IPS-18a (cell line): ENCODE results near the gene IQGAP2.
"Not testable (repeated sequence)": the region's sequence is repeated elsewhere in the genome, so short reads cannot be mapped to it uniquely, and the experiment has no call there.

Source experiments
- H3K27ac ChIP-seq: one replicate; pipeline ENCODE4 v1.5.1; 2013; ENCODE audit warnings: low read length
- H3K27me3 ChIP-seq: one replicate; pipeline ENCODE4 v1.6.1; 2013; ENCODE audit warnings: mild to moderate bottlenecking, low read length; ENCODE audit not compliant: control insufficient read depth, insufficient read depth
- H3K36me3 ChIP-seq: one replicate; pipeline ENCODE4 v1.6.1; 2013; ENCODE audit warnings: low read depth, low read length; ENCODE audit not compliant: control insufficient read depth
- H3K4me1 ChIP-seq: one replicate; pipeline ENCODE4 v1.6.1; 2013; ENCODE audit warnings: low read depth, low read length; ENCODE audit not compliant: control insufficient read depth
- H3K4me3 ChIP-seq: one replicate; pipeline ENCODE4 v1.5.1; 2013; ENCODE audit warnings: low read length
- H3K9ac ChIP-seq: one replicate; pipeline ENCODE4 v1.6.1; 2013; ENCODE audit warnings: mild to moderate bottlenecking, low read length, moderate library complexity
- H3K9me3 ChIP-seq: one replicate; pipeline ENCODE4 v1.6.1; 2013; ENCODE audit warnings: low read depth, low read length; ENCODE audit not compliant: control insufficient read depth

IQGAP2 gene

GRCh38 chr5:76550881-76551280 is 147.8 kb downstream of the IQGAP2 start:
- H3K4me3 ChIP-seq, H3K9ac ChIP-seq, H3K9me3 ChIP-seq, H3K36me3 ChIP-seq, H3K4me1 ChIP-seq, H3K27ac ChIP-seq, H3K27me3 ChIP-seq: not testable (repeated sequence)

- no peak overlapping the region for H3K27ac ChIP-seq
- no peaks in the 10 kb centered on the region for H3K4me1 ChIP-seq
- no peak overlapping the region for H3K9ac ChIP-seq
- H3K36me3 ChIP-seq: no peaks in the 10 kb centered on the region
- H3K4me3 ChIP-seq: no peak overlapping the region
- no peaks in the 10 kb centered on the region for H3K9me3 ChIP-seq
- no peaks in the 10 kb centered on the region for H3K27me3 ChIP-seq
Measured at GRCh38 chr5:76552546-76552945, 149.5 kb downstream of the IQGAP2 start.

- no peak overlapping the region for H3K4me3 ChIP-seq
- no peaks in the 10 kb centered on the region for H3K27me3 ChIP-seq
- H3K9me3 ChIP-seq: no peaks in the 10 kb centered on the region
- H3K9ac ChIP-seq: no peak overlapping the region
- no peaks in the 10 kb centered on the region for H3K4me1 ChIP-seq
- H3K27ac ChIP-seq: no peak overlapping the region
- H3K36me3 ChIP-seq: no peaks in the 10 kb centered on the region
Measured at GRCh38 chr5:76553251-76553650, 150.2 kb downstream of the IQGAP2 start.

GRCh38 chr5:76555114-76555513 is 152.0 kb downstream of the IQGAP2 start:
- Histone ChIP-seq H3K36me3 (no peaks in the 10 kb centered on the region), H3K9ac (no peak overlapping the region), H3K4me1 (no peaks in the 10 kb centered on the region), H3K4me3 (no peak overlapping the region), H3K9me3 (no peaks in the 10 kb centered on the region), H3K27ac (no peak overlapping the region), H3K27me3 (no peaks in the 10 kb centered on the region)

- no peaks in the 10 kb centered on the region for H3K4me1 ChIP-seq
- H3K36me3 ChIP-seq: no peaks in the 10 kb centered on the region
- no peaks in the 10 kb centered on the region for H3K9me3 ChIP-seq
- no peak overlapping the region for H3K9ac ChIP-seq
- no peak overlapping the region for H3K4me3 ChIP-seq
- no peaks in the 10 kb centered on the region for H3K27me3 ChIP-seq
- no peak overlapping the region for H3K27ac ChIP-seq
Measured at GRCh38 chr5:76555717-76556116, 152.6 kb downstream of the IQGAP2 start.

- Histone ChIP-seq H3K4me1 (no peaks in the 10 kb centered on the region), H3K27me3 (no peaks in the 10 kb centered on the region), H3K9me3 (no peaks in the 10 kb centered on the region), H3K4me3 (no peak overlapping the region), H3K27ac (no peak overlapping the region), H3K36me3 (no peaks in the 10 kb centered on the region), H3K9ac (no peak overlapping the region)
Measured at GRCh38 chr5:76556511-76557221, 153.6 kb downstream of the IQGAP2 start.

- H3K4me3 ChIP-seq: no peak overlapping the region
- H3K27me3 ChIP-seq: no peaks in the 10 kb centered on the region
- H3K9ac ChIP-seq: no peak overlapping the region
- no peaks in the 10 kb centered on the region for H3K4me1 ChIP-seq
- H3K9me3 ChIP-seq: no peaks in the 10 kb centered on the region
- no peak overlapping the region for H3K27ac ChIP-seq
- H3K36me3 ChIP-seq: no peaks in the 10 kb centered on the region
Measured at GRCh38 chr5:76560952-76561891, 158.1 kb downstream of the IQGAP2 start.

GRCh38 chr5:76561959-76562358 is 158.9 kb downstream of the IQGAP2 start:
- no peak overlapping the region for H3K4me3 ChIP-seq
- H3K36me3 ChIP-seq: no peaks in the 10 kb centered on the region
- no peaks in the 10 kb centered on the region for H3K4me1 ChIP-seq
- no peaks in the 10 kb centered on the region for H3K9me3 ChIP-seq
- no peak overlapping the region for H3K9ac ChIP-seq
- H3K27ac ChIP-seq: no peak overlapping the region
- H3K27me3 ChIP-seq: no peaks in the 10 kb centered on the region

GRCh38 chr5:76565009-76565408 is 161.9 kb downstream of the IQGAP2 start:
- H3K27ac ChIP-seq: no peak overlapping the region
- H3K9me3 ChIP-seq: no peaks in the 10 kb centered on the region
- no peak overlapping the region for H3K4me3 ChIP-seq
- no peaks in the 10 kb centered on the region for H3K4me1 ChIP-seq
- no peaks in the 10 kb centered on the region for H3K27me3 ChIP-seq
- H3K9ac ChIP-seq: no peak overlapping the region
- H3K36me3 ChIP-seq: no peaks in the 10 kb centered on the region

GRCh38 chr5:76570153-76570552 is 167.1 kb downstream of the IQGAP2 start:
- H3K9me3 ChIP-seq: no peaks in the 10 kb centered on the region
- no peaks in the 10 kb centered on the region for H3K36me3 ChIP-seq
- no peaks in the 10 kb centered on the region for H3K4me1 ChIP-seq
- no peak overlapping the region for H3K4me3 ChIP-seq
- no peak overlapping the region for H3K27ac ChIP-seq
- no peak overlapping the region for H3K9ac ChIP-seq
- H3K27me3 ChIP-seq: no peaks in the 10 kb centered on the region

GRCh38 chr5:76571559-76571958 is 168.5 kb downstream of the IQGAP2 start:
- no peak overlapping the region for H3K9ac ChIP-seq
- no peak overlapping the region for H3K4me3 ChIP-seq
- no peaks in the 10 kb centered on the region for H3K36me3 ChIP-seq

More at GRCh38 chr5:76571559-76571958, 168.5 kb downstream of the IQGAP2 start:
- no peak overlapping the region for H3K27ac ChIP-seq
- no peaks in the 10 kb centered on the region for H3K27me3 ChIP-seq
- no peaks in the 10 kb centered on the region for H3K9me3 ChIP-seq
- no peaks in the 10 kb centered on the region for H3K4me1 ChIP-seq
